ENCODE results near the gene UGT2B11.
"Not testable (repeated sequence)": the region's sequence is repeated elsewhere in the genome, so short reads cannot be mapped to it uniquely, and the experiment has no call there.

UGT2B11 gene

GRCh38 chr4:69170233-69171134 lies 44.1 kb downstream of the UGT2B11 start:
- DNase-seq (ENCODE audit: low read depth in 2 of 2), result not testable (repeated sequence)

GRCh38 chr4:69169171-69169570 lies 45.4 kb downstream of the UGT2B11 start:
- not testable (repeated sequence) for DNase-seq (ENCODE audit: low read depth in 2 of 2)

- DNase-seq (ENCODE audit: low read depth in 2 of 2), result no peak
Measured at GRCh38 chr4:69167300-69167699, 47.2 kb downstream of the UGT2B11 start.

- not testable (repeated sequence) for DNase-seq (ENCODE audit: low read depth in 2 of 2)
Measured at GRCh38 chr4:69166376-69166775, 48.2 kb downstream of the UGT2B11 start.

- DNase-seq (ENCODE audit: low read depth in 2 of 2), result not testable (repeated sequence)
Measured at GRCh38 chr4:69165707-69166106, 48.8 kb downstream of the UGT2B11 start.

- DNase-seq (ENCODE audit: low read depth in 2 of 2), result no peak
Measured at GRCh38 chr4:69156913-69157312, 57.6 kb downstream of the UGT2B11 start.

GRCh38 chr4:69154021-69154420 lies 60.5 kb downstream of the UGT2B11 start:
- DNase-seq (ENCODE audit: low read depth in 2 of 2), result no peak

All from stimulated activated CD4-positive, alpha-beta T cell treated with anti-CD3 and anti-CD28 coated beads, Interleukin-12 subunit alpha, Interleukin-12 subunit beta, amount 100 ng/mL, for 24 hours (primary cell).